GM10847 (cell line): ENCODE results near the gene TMEM176B.

Source experiments
- POLR2A ChIP-seq: IDR thresholded peaks from 2 replicates; pipeline ENCODE4 v1.6.1; 2011; ENCODE audit not compliant: insufficient read length; ENCODE audit errors: extremely low read depth

The TMEM176B gene

DNA sequence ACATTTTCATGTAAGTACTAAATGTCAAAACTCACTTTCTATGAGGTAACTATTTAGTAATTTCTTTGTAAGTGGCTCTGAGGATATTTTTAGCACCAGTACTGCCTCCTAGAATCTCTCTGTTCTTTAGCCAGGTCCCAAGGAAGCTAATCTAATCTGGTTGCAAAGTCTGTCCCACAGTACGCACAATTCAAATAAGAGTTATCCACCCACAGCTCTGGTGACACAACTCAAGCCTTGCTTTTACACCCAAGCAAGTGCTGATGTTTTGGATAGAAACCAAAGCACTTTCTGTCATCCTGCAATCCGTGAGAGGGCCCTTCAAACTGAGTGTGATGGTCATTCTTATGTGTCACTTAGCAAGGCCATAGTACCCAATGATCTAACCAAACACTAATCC, 48.5 kb downstream of the TMEM176B start:
- TF ChIP-seq POLR2A: no peak

DNA sequence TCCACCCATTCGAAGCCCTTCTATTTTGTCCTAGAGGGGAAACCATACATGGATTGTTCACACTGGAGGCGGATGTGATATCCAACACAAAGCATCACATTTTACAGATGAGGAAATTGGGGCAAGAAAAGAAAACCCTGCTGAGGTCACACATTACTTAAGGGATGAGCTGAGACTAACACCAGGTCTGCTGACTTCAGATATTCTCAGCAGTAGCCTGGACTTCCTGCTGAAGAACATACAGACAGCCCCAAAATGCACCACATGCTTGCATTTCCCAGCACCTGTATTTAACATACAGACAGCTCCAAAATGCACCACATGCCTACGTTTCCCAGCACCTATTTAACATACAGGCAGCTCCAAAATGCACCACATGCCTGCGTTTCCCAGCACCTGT, 51.8 kb downstream of the TMEM176B start:
- TF ChIP-seq POLR2A: no peak

DNA sequence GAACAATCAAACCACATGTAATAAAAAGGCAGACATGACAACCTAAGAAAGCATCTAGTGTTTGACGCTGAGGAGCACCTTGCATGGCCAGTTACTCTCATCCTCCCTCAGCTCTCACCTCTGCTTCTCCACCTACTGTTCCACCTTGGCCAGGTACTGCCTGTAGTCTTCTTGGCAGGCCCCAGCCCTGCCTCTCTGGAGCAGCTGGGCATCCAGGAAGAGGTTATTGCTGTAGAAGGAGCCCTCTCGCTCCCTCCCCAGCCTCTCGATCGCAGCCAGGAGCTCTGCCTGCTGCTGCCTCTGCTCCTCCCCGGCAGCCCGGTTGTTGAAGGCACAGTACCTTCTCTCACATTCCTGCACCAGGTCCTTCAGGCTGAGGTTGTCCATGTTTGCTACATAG, 53.2 kb downstream of the TMEM176B start:
- no peak for TF ChIP-seq POLR2A

DNA sequence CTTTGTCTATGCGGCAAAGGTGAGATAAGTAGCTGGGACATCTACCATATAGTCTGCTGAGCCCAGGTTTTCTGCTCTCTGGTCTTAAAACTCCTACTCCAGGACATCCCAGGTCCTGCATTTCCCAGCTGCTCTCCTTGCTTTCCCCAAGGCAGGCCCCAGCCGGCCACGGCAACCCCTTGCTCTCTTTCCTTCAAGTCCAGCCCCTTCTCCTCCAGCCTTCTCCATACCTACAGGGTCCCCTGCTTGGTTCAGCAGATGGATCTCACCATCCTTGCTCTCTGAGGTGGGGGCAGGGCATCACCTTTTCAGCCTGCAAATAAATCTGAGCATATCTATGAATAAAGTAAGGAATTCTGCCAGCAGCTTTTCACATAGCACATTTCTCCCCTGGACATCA, 54.3 kb downstream of the TMEM176B start:
- TF ChIP-seq POLR2A: no peak

DNA sequence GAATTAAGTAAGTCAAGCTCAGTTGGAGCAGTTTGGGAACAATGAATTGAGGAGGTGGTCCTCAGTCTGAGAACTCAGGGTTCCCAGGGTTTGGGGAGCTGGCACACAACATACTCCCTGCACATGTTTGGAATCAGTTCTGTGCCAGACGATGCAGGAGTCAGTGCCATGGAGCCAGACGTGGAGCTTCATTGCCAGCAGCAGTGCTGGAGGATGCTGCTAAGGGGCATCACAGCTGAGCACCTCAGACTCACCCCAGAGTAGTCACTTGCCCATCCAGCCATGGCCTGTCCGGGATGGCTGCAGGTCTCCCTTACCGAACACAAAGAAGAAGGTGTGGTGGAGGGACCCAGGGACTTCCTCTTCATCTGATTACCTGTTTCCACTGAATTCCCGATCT, 55.1 kb downstream of the TMEM176B start:
- TF ChIP-seq POLR2A: no peak

DNA sequence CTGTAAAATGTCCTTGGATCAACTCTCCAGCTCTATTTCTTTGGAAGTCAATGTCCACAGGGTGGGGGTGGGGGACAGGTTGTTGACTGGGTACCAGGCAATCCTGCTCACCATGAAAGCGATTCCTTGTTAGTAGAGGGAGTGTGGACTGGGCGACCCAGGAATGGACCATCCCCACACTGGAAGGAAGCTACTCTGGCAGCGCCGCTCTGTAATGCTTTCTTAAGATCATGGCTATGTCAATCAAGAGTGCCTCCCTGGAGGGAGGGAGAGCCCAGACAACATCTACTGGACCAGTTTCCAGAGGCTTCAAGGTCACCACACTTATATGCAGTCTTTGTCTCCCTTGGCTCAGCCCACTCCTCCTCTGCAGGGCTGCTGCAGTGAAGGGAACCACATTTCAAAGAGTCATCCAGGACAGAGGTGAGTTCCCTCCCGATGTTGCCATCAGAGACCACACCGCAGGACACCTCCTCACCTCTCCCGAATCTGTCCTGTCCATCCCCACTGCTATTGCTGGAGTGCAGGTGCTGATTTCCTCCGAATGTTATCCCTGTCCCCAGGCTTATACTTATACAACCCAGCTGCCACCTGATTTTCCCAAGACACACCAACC, 56.0 kb downstream of the TMEM176B start:
- TF ChIP-seq POLR2A: no peak

DNA sequence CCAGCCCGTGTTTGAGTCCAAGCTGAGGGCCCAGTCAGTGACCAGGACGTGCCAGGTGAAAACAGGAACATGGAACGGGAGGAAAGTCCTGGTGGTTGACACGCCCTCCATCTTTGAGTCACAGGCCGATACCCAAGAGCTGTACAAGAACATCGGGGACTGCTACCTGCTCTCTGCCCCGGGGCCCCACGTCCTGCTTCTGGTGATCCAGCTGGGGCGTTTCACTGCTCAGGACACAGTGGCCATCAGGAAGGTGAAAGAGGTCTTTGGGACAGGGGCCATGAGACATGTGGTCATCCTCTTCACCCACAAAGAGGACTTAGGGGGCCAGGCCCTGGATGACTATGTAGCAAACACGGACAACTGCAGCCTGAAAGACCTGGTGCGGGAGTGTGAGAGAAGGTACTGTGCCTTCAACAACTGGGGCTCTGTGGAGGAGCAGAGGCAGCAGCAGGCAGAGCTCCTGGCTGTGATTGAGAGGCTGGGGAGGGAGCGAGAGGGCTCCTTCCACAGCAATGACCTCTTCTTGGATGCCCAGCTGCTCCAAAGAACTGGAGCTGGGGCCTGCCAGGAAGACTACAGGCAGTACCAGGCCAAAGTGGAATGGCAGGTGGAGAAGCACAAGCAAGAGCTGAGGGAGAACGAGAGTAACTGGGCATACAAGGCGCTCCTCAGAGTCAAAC, 57.7 kb downstream of the TMEM176B start:
- no peak for TF ChIP-seq POLR2A
